Endothelial cell (in vitro differentiated cells): Measurements from ENCODE around the gene HOXD1. TPM values are rescaled to one million over a fixed set of nuclear protein-coding genes. Genes with fewer than 3 reads are reported as not detected.

Source experiments
- DNase-seq: peaks from one replicate; pipeline ENCODE4 v3.0.0; 2021; ENCODE audit warnings: low spot score
- H3K27ac Mint-ChIP-seq: one replicate; pipeline ENCODE4 v1.8.0; 2021; ENCODE audit warnings: mixed read lengths, inconsistent platforms; ENCODE audit not compliant: unreplicated experiment
- H3K27me3 Mint-ChIP-seq: one replicate; pipeline ENCODE4 v1.8.0; 2021; ENCODE audit warnings: mild to moderate bottlenecking, moderate library complexity, mixed read lengths, inconsistent platforms; ENCODE audit not compliant: unreplicated experiment
- H3K36me3 Mint-ChIP-seq: one replicate; pipeline ENCODE4 v1.8.0; 2021; ENCODE audit warnings: mild to moderate bottlenecking, low read depth, mixed read lengths, inconsistent platforms; ENCODE audit not compliant: unreplicated experiment
- H3K4me1 Mint-ChIP-seq: one replicate; pipeline ENCODE4 v1.8.0; 2021; ENCODE audit warnings: mild to moderate bottlenecking, mixed read lengths, inconsistent platforms; ENCODE audit not compliant: unreplicated experiment
- H3K4me3 Mint-ChIP-seq: one replicate; pipeline ENCODE4 v1.8.0; 2021; ENCODE audit warnings: mild to moderate bottlenecking, mixed read lengths, inconsistent platforms; ENCODE audit not compliant: unreplicated experiment
- H3K9me3 Mint-ChIP-seq: one replicate; pipeline ENCODE4 v1.8.0; 2021; ENCODE audit warnings: mixed read lengths, inconsistent platforms; ENCODE audit not compliant: unreplicated experiment
- total RNA-seq: library from RNA; stranded (reverse); fragmentation: NEBNext Ultra II Directional; extraction: Animal tissue kit (Norgen Biotek cat#: 25700); gene quantifications from one replicate; pipeline ENCODE4 v1.2.1, GENCODE V29; 2021; ENCODE audit not compliant: unreplicated experiment
- TF ChIP-seq, protein P1 (sequence below): fragments of 200-600 bp; sonication (generic); IDR thresholded peaks from one replicate; pipeline ENCODE4 v1.5.0; 2021; ENCODE audit warnings: antibody characterized with exemption; ENCODE audit not compliant: unreplicated experiment

The HOXD1 gene
- total RNA-seq, 1 donor from 2014 or later: 3.8 TPM

DNA sequence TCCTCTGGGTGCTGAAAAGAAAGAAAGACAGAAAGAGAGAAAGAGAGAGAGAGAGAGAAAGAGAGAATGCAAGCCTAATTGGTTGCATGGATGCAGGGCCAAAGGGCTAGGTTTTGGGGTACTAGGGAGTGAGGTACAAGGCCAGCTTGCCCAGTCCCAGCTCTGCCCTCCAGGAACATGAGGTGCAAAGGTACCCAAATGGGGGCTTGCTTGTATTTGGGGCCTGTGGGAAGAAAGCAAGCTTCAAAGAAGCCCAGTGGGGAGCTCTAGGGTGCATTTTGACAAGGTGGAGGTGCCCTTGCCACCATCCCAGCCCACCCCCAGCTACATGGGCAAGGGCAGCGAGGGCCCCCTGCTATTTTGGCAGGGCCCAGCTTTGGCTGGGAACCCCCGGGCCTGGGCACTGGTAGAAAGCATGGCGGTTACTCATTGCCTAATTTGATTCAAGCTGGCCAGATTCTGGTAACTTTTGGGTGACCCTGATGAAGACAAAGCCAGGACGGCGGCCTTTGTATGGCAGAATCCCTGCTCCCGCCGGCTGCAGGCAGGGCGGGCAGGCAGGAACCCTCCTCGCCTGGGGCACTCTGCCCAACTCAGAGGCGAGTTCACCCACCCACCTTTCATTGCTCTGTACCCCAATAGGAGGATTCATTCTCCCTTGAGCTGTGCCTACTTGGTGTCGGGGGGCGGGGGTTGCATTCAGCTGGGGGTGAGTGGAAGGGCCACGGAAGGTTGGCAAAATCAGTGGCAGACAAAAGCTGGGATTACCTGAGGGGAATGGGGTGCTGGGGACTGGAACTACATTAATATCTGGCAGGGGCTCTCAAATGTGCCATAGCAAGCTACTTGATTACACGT lies 37.7 kb upstream of the HOXD1 start:
- DNase-seq: peak; percentile 3
- Mint-ChIP-seq H3K4me1 (peaks cover 29% of the 10 kb centered on the region), H3K27me3 (peaks cover 60% of the 10 kb centered on the region), H3K4me3 (peak overlapping the region; percentile 1), H3K36me3 (peaks cover 11% of the 10 kb centered on the region), H3K27ac (no peak overlapping the region), H3K9me3 (no peaks in the 10 kb centered on the region)
- TF ChIP-seq, protein P1, sequence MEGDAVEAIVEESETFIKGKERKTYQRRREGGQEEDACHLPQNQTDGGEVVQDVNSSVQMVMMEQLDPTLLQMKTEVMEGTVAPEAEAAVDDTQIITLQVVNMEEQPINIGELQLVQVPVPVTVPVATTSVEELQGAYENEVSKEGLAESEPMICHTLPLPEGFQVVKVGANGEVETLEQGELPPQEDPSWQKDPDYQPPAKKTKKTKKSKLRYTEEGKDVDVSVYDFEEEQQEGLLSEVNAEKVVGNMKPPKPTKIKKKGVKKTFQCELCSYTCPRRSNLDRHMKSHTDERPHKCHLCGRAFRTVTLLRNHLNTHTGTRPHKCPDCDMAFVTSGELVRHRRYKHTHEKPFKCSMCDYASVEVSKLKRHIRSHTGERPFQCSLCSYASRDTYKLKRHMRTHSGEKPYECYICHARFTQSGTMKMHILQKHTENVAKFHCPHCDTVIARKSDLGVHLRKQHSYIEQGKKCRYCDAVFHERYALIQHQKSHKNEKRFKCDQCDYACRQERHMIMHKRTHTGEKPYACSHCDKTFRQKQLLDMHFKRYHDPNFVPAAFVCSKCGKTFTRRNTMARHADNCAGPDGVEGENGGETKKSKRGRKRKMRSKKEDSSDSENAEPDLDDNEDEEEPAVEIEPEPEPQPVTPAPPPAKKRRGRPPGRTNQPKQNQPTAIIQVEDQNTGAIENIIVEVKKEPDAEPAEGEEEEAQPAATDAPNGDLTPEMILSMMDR: no peak

DNA sequence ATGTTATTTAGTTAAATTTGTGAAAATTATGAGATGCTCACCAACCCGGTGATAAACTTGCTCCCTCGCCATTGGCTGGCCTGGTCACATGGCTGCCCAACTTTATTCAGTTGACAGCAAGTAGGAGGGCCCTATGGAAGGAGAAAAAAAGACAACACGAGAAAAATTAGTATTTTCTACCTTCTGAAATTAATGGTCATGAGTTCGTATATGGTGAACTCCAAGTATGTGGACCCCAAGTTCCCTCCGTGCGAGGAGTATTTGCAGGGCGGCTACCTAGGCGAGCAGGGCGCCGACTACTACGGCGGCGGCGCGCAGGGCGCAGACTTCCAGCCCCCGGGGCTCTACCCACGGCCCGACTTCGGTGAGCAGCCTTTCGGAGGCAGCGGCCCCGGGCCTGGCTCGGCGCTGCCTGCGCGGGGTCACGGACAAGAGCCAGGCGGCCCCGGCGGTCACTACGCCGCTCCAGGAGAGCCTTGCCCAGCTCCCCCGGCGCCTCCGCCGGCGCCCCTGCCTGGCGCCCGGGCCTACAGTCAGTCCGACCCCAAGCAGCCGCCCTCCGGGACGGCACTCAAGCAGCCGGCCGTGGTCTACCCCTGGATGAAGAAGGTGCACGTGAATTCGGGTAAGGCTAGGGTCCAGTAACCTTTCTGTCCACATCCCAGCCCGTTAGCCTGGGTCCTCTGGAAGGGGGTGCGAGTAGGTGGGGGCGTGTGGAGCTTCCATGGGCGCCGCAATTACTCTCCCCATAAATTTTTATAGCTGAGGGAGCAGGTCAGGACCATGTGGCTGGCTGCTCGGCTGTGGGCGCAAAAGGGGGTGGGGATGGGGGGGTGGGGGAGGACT lies 36.8 kb upstream of the HOXD1 start, which contains the start of gene HOXD4:
TSS of gene HOXD4 (plus strand) at position 109 of the 846 bp plus-strand sequence. CDS start at position 193, 84 bp downstream.
- H3K4me1 Mint-ChIP-seq: peaks cover 29% of the 10 kb centered on the region

DNA sequence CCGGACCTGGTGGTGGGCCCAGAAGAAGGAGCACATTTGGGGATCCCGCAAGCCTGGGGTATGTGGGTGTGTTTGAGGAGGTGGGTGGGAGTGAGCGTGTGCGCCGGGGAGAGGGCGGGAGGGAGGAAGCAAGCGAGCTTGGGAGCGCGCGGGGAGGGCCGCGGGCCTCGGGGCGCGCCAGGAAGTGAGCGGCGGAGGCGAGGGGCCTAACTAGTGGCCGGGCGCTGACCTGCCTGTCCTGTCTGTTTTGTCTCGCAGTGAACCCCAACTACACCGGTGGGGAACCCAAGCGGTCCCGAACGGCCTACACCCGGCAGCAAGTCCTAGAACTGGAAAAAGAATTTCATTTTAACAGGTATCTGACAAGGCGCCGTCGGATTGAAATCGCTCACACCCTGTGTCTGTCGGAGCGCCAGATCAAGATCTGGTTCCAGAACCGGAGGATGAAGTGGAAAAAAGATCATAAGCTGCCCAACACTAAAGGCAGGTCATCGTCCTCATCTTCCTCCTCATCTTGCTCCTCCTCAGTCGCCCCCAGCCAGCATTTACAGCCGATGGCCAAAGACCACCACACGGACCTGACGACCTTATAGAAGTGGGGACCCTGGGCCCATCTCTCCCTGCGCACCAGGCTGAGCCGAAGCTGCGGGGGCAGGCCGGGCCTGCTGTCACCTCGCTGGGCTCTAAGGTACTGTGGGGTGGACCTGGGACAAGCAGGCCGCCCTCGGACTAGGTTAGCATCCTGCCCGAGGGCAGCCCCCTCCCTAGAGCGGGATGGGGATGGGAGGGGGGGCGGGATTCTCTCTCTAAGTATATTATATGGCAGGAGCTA lies 35.9 kb upstream of the HOXD1 start:
- no peak for DNase-seq
- peak overlapping the region; percentile 25 for H3K4me3 Mint-ChIP-seq

More for the DNA sequence above, 36.8 kb upstream of the HOXD1 start, which contains the start of gene HOXD4:
- TF ChIP-seq, protein P1: no peak
- peaks cover 11% of the 10 kb centered on the region for H3K36me3 Mint-ChIP-seq
- no peak within 1 kb of the TSS for H3K27ac Mint-ChIP-seq
- H3K4me3 Mint-ChIP-seq: peak within 1 kb of the TSS; percentile 87
- H3K27me3 Mint-ChIP-seq: peaks cover 57% of the 10 kb centered on the region
- H3K9me3 Mint-ChIP-seq: no peaks in the 10 kb centered on the region
- DNase-seq: peak; percentile 18

DNA sequence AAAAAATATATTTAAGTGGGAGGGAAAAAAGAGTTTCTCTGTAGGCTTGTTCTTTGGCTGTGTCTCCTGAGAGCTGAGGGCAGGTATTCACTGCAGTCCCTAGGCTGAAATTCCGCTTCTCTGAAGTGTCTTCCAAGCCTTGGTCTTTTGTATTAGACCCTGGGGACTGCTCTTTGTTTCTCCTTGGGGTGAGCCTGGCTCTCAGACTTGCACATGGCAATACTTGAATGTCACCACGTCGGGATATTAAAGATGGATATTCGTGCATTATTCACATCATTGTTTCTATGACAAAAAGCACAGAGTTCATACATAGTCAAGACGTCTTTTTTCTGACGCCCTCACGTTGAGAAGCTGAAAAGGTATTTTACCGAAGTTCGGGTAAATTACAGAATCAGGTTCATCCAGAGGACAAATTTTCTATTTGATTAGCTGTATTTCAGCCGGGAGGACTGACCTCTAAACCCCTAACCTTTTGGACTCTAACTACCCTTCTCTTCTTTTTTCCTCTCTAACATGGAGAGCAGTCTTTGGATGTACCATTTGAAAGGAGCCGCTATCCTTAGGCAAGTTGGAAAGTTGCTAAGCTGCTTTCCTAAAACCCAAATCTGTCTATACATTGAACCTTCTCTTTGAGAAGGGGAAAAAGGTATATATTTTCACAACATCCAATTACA lies 33.8 kb upstream of the HOXD1 start:
- Mint-ChIP-seq H3K36me3 (peaks cover 7% of the 10 kb centered on the region), H3K4me1 (peaks cover 29% of the 10 kb centered on the region), H3K27me3 (peaks cover 46% of the 10 kb centered on the region), H3K4me3 (no peak overlapping the region), H3K9me3 (no peaks in the 10 kb centered on the region), H3K27ac (no peak overlapping the region)
- TF ChIP-seq, protein P1: no peak
- no peak for DNase-seq

More for the DNA sequence above, 35.9 kb upstream of the HOXD1 start:
- Mint-ChIP-seq H3K4me1 (peaks cover 25% of the 10 kb centered on the region), H3K27ac (no peak overlapping the region), H3K9me3 (no peaks in the 10 kb centered on the region), H3K36me3 (peaks cover 11% of the 10 kb centered on the region), H3K27me3 (peaks cover 51% of the 10 kb centered on the region)
- TF ChIP-seq, protein P1: no peak
